Uterus (tissue), 4 donors: ENCODE measurements around the gene CYGB. TPM values are rescaled to one million over a fixed set of nuclear protein-coding genes. Genes with fewer than 3 reads are reported as not detected.
"Not testable (repeated sequence)": the region's sequence is repeated elsewhere in the genome, so short reads cannot be mapped to it uniquely, and the experiment has no call there.

ENCODE experiments used
- DNase-seq, 2 donors: peaks; one replicate each; pipeline ENCODE4 v3.0.0-alpha.2; 2019 to 2020
- H3K27ac ChIP-seq, 2 donors: fragments of 200-600 bp; sonication (generic); 1 replicate in 1 of 2; 2 replicates in 1 of 2; pipeline ENCODE4 v1.5.1; 2016 to 2018
- H3K27me3 ChIP-seq, 2 donors: fragments of 200-600 bp; sonication (generic); one replicate each; pipeline ENCODE4 v1.5.1; 2018 to 2019; ENCODE audit warnings: control low read depth in 1 of 2
- H3K36me3 ChIP-seq, 2 donors: fragments of 200-600 bp; sonication (generic); one replicate each; pipeline ENCODE4 v1.5.1; 2019; ENCODE audit warnings: control low read depth in 1 of 2
- H3K4me1 ChIP-seq, 2 donors: fragments of 200-600 bp; sonication (generic); one replicate each; pipeline ENCODE4 v1.5.1; 2018 to 2019; ENCODE audit warnings: control low read depth in 1 of 2
- H3K4me3 ChIP-seq, 2 donors: fragments of 200-600 bp; sonication (generic); 1 replicate in 1 of 2; 2 replicates in 1 of 2; pipeline ENCODE4 v1.5.1; 2018 to 2019; ENCODE audit warnings: mild to moderate bottlenecking in 1 of 2
- H3K9me3 ChIP-seq, 2 donors: fragments of 200-600 bp; sonication (generic); one replicate each; pipeline ENCODE4 v1.5.1; 2019; ENCODE audit warnings: control low read depth in 1 of 2
- CTCF ChIP-seq, 4 experiments: fragments of 200-600 bp in 2 of 4; fragments of 450-650 bp in 2 of 4; sonication (generic) in 2 of 4; IDR thresholded peaks; one replicate each; pipeline ENCODE4 v1.5.1; 2016 to 2019; ENCODE audit warnings: antibody characterized with exemption in 4 of 4, mild to moderate bottlenecking in 2 of 4, moderate library complexity in 1 of 4
- POLR2A ChIP-seq, 2 donors: fragments of 450-650 bp; IDR thresholded peaks; one replicate each; pipeline ENCODE4 v1.6.1; 2016; ENCODE audit warnings: antibody characterized with exemption in 2 of 2, mild to moderate bottlenecking in 1 of 2, moderate library complexity in 1 of 2
- intact Hi-C: fragments of 100-400 bp; cut with DNase I; formaldehyde crosslinking; loops from one replicate; pipeline ENCODE4 v1.15.1; 2023; ENCODE audit warnings: low total_unique reads
- total RNA-seq, 4 donors: library from RNA; depleted of rRNA in 3 of 4; stranded (reverse); fragments of >200 nt in 3 of 4; gene quantifications; one replicate each; pipeline versions ENCODE4 v1.1.0 to v1.2.4, GENCODE V29; 2014 to 2023
- donor health status: DM: yes; HTN: yes; CAD: no.

Gene CYGB
- total RNA-seq, 4 donors from 2014 or later, result 7.8 to 33.2 (median 19.8) TPM

DNA sequence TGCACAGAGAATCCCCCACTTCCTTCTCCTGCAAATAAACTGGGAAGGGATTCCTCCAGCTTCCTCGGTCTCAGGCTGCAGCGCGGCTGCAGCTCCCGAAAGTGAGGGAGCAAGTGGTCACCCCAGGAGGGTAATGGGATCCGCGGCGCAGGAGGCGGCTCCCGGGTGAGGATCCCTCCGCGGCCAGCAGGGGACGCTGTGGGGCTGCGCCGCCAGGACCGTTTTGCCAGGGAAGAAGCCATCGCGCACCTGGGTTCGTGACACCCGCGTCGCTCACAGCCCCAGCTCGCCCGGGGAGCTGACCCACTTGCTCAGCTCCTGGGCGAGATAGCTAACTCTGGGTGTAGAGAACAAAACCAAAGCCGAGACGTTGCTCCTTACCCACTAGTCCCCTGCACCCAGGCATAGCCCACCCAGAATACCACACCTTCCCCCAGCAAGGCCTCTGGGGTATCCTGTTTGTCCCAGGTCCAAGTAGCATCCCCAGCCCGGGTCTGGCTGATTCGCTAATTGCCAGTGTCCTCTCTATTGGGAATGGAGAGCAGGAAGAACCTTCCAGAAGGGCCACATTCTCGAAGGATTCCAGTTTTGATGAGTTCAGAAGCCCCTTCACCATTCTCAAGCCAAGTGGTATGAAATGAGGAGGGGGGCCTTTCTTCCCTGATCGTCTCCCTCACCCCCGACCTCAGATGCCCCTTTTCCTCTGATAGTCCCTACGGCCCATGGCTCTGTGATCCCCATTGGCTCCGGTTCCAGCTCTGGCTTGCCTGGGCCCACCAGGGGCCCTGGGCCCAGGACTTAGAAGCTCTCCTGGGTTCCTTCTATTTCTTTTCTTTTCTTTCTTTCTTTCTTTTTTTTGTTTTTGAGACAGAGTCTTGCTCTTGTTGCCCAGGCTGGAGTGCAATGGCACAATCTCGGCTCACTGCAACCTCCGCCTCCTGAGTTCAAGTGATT is 14.1 kb downstream of the CYGB start:
- peaks cover 0 to 3% of the 10 kb centered on the region in 2 donors for H3K4me1 ChIP-seq
- H3K9me3 ChIP-seq, result no peaks in the 10 kb centered on the region
- intact Hi-C loops, result no loop called here
- no peaks in the 10 kb centered on the region for H3K27me3 ChIP-seq
- no peaks in the 10 kb centered on the region for H3K36me3 ChIP-seq
- TF ChIP-seq CTCF (IDR thresholded peaks at IDR 0.05) (peak; percentile 99 to 100 (median 100)), POLR2A (IDR thresholded peaks at IDR 0.05) (peak in 1 of 2 donors; percentile 23)
- no peak overlapping the region for H3K27ac ChIP-seq
- peak; percentile 68 to 79 for DNase-seq
- H3K4me3 ChIP-seq, result no peak overlapping the region

- DNase-seq, intact Hi-C loops: not testable (repeated sequence)
Measured at GRCh38 chr17:76521683-76522082, 15.8 kb downstream of the CYGB start.

GRCh38 chr17:76521262-76521661 is 16.2 kb downstream of the CYGB start:
- Histone ChIP-seq H3K9me3 (no peaks in the 10 kb centered on the region), H3K27me3 (no peaks in the 10 kb centered on the region), H3K4me1 (no peaks in the 10 kb centered on the region), H3K27ac (no peak overlapping the region), H3K36me3 (no peaks in the 10 kb centered on the region), H3K4me3 (no peak overlapping the region)
- no peak for DNase-seq
- no peak for TF ChIP-seq POLR2A (IDR thresholded peaks at IDR 0.05)
- TF ChIP-seq CTCF (IDR thresholded peaks at IDR 0.05), result no peak
- intact Hi-C loops, result no loop called here

More at GRCh38 chr17:76521683-76522082, 15.8 kb downstream of the CYGB start:
- not testable (repeated sequence) for H3K36me3 ChIP-seq, H3K4me1 ChIP-seq, H3K27me3 ChIP-seq, H3K9me3 ChIP-seq, H3K4me3 ChIP-seq, H3K27ac ChIP-seq

- Histone ChIP-seq H3K27ac (no peak overlapping the region), H3K4me3 (no peak overlapping the region), H3K27me3 (no peaks in the 10 kb centered on the region), H3K9me3 (no peaks in the 10 kb centered on the region), H3K36me3 (no peaks in the 10 kb centered on the region), H3K4me1 (peaks cover 0 to 4% of the 10 kb centered on the region in 2 donors)
- TF ChIP-seq POLR2A (IDR thresholded peaks at IDR 0.05) (no peak), CTCF (IDR thresholded peaks at IDR 0.05) (no peak)
- intact Hi-C loops, result no loop called here
- no peak for DNase-seq
Measured at GRCh38 chr17:76519048-76519966, 18.2 kb downstream of the CYGB start.

DNA sequence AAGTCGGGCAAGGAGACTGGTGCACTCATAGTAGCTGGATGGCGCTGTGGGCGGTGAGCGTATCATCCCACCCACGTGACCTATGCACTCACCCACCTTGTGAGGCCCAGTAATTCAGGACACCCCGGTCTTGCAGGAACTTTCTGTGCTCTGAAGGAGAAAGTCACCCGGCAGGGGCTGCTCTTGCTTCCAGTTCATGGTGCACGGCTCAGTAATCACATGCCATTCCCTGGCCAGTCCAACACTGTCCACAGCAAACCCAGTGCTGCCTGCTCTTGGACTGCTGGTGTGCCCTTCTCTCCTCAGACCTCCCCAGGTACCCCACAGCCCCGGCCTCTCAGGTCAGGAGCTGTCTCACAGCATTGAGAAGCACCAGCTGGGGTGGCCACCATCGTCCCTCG is 19.9 kb downstream of the CYGB start:
- intact Hi-C loops, result no loop called here

More for the DNA sequence above, 19.9 kb downstream of the CYGB start:
- DNase-seq, result no peak
- no peak for TF ChIP-seq CTCF (IDR thresholded peaks at IDR 0.05)
- no peak for TF ChIP-seq POLR2A (IDR thresholded peaks at IDR 0.05)
- H3K4me3 ChIP-seq, result no peak overlapping the region
- no peaks in the 10 kb centered on the region for H3K36me3 ChIP-seq
- H3K27ac ChIP-seq, result no peak overlapping the region
- H3K9me3 ChIP-seq, result no peaks in the 10 kb centered on the region
- H3K4me1 ChIP-seq, result peaks cover 0 to 4% of the 10 kb centered on the region in 2 donors
- no peaks in the 10 kb centered on the region for H3K27me3 ChIP-seq
